Mucosa of descending colon (tissue), 3 donors: ENCODE results near the gene VIPR1. TPM values are rescaled to one million over a fixed set of nuclear protein-coding genes. Genes with fewer than 3 reads are reported as not detected.
A peak's percentile ranks its signal among the peaks of the same experiment; 100 is the strongest.

Experiments
- ATAC-seq: fragments of 200-7000 bp; cut with Tn5 transposase; one replicate; pipeline ENCODE4 v1.9.1; 2020; ENCODE audit warnings: mild to moderate bottlenecking, moderate library complexity
- DNase-seq, 3 donors: peaks; one replicate each; pipeline ENCODE4 v3.0.0-alpha.2; 2020
- H3K36me3 ChIP-seq: fragments of 200-600 bp; one replicate; pipeline ENCODE4 v1.8.0; 2021; ENCODE audit warnings: low read depth, mild to moderate bottlenecking
- H3K4me1 ChIP-seq: fragments of 200-600 bp; one replicate; pipeline ENCODE4 v1.8.0; 2021; ENCODE audit warnings: low read depth, mild to moderate bottlenecking
- H3K4me3 ChIP-seq: fragments of 200-600 bp; one replicate; pipeline ENCODE4 v1.8.0; 2021; ENCODE audit warnings: mild to moderate bottlenecking
- H3K9me3 ChIP-seq: fragments of 200-600 bp; one replicate; pipeline ENCODE4 v1.8.0; 2021; ENCODE audit warnings: mild to moderate bottlenecking
- CTCF ChIP-seq: fragments of 200-600 bp; IDR thresholded peaks from one replicate; pipeline ENCODE4 v1.8.0; 2022; ENCODE audit warnings: antibody characterized with exemption, mild to moderate bottlenecking
- intact Hi-C, 2 donors: fragments of 100-400 bp; cut with DNase I in 1 of 2; cut with micrococcal nuclease in 1 of 2; formaldehyde crosslinking; loops; one replicate each; pipeline versions ENCODE4 v1.11.0 to v1.11.1; 2022; cut with DNase I, micrococcal nuclease
- total RNA-seq, 3 donors: library from RNA; stranded (reverse); fragmentation: NEBNext Ultra II Directional in 2 of 3; extraction: Animal tissue kit (Norgen Biotek cat#: 25700) in 2 of 3; gene quantifications; one replicate each; pipeline versions ENCODE4 v1.2.1 to v1.2.4, GENCODE V29; 2021 to 2023
- donor health status: DM: no; HTN: no; CAD: no; lungs with moderate emphysema.
- donor health status: DM: no; HTN: no; CAD: no.
- donor health status: DM: no; HTN: yes; CAD: no.

The VIPR1 gene
- total RNA-seq, 3 donors from 2014 or later = 68.9 to 202 (median 148) TPM

GRCh38 chr3:42503957-42504333 is 1.5 kb downstream of the VIPR1 start:
- no peak for TF ChIP-seq CTCF
- Histone ChIP-seq H3K9me3 (no peaks in the 10 kb centered on the region), H3K4me1 (peaks cover 56% of the 10 kb centered on the region), H3K4me3 (no peak overlapping the region), H3K36me3 (no peaks in the 10 kb centered on the region)
- ATAC-seq = no peak
- intact Hi-C loops = no loop called here
- DNase-seq = peak in 1 of 3 donors; percentile 40

DNA sequence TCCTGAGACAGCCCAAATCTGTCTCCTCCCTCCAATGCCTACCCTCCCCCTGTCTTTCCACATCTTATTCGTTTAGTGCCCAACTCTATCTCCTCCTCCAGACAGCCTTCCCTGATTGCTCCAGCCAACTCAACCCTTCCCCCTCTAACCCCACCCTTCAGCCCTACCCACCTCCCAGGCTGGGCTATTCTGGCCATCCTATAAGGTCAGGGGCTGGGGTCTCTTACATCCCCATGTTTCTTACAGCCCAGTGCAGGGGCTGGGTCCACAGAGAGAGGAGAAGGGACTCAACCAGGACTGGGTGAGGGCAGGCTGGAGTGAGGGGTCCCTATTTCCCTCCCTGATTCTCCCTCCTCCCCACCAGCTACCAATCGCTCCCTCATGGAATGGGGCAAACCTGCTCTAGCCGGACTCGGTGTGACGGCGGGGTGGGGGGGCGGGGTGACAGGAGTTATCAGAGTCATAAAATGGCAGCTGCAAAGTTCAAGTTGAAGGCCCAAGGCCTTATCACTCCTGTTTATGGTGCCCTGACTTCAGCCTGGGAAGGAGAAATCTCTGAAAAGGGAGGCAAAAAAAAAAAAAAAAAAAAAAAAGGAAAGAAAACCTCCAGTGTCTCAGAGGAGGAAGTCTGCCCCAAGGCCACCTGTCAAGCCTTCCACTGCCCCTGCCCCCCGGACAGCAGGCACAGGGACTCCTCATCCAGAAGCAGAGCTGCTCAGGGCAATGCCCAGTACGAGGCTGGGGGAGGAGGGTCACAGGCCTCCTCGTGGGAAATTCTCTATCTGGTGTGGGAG is 2.1 kb downstream of the VIPR1 start:
- Histone ChIP-seq H3K36me3 (no peaks in the 10 kb centered on the region), H3K4me3 (no peak overlapping the region), H3K9me3 (no peaks in the 10 kb centered on the region), H3K4me1 (peaks cover 61% of the 10 kb centered on the region)
- intact Hi-C loops = no loop called here
- no peak for TF ChIP-seq CTCF
- DNase-seq (peak; percentile 69 to 72 (median 71)), ATAC-seq (peak; percentile 50)

DNA sequence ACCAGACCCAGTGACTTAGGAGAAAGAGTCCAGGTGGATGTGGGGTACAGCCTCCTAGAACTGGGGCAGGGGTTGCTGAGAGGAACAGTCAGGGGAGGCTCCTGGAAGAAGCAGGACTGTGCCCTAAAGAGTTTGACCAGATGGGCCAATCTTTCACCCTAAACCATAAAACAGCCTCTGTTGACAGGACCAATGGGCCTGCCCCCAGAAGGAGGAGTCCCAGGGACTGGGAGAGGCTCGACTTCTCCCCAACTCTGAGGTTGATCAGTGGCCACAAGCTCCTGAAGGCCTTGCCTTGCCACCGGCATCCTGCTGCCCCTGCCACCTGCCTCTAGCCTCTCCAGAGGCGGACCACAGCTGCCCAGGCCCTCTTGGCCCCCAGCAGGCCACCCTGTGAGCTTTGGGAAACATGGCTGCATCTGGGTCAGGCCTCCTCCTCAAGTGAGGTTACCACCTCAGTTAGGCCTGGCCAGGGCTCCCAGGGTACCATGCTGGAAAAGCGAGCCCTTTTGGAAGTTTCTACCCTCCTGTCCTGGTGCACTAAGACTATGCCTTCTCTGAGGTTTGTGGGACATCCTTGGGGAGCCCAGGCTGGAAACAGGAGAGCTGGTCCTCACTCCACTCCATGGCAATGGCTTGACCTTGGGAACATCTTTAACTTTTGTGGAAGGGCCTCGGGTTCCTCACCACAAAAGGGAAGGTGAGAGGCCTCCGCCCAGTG is 2.8 kb downstream of the VIPR1 start:
- peak; percentile 79 to 83 (median 81) for DNase-seq
- intact Hi-C loops = no loop called here
- ATAC-seq = peak; percentile 49
- H3K9me3 ChIP-seq = no peaks in the 10 kb centered on the region
- peaks cover 69% of the 10 kb centered on the region for H3K4me1 ChIP-seq
- H3K4me3 ChIP-seq = no peak overlapping the region
- no peaks in the 10 kb centered on the region for H3K36me3 ChIP-seq
- TF ChIP-seq CTCF = no peak

- Histone ChIP-seq H3K4me1 (peaks cover 75% of the 10 kb centered on the region), H3K4me3 (no peak overlapping the region)
These were observed 3.5 kb downstream of the VIPR1 start for GRCh38 chr3:42505849-42506410.

GRCh38 chr3:42507252-42507651 is 4.8 kb downstream of the VIPR1 start:
- H3K4me1 ChIP-seq = peaks cover 73% of the 10 kb centered on the region

More at GRCh38 chr3:42505849-42506410, 3.5 kb downstream of the VIPR1 start:
- H3K36me3 ChIP-seq = no peaks in the 10 kb centered on the region
- DNase-seq (peak in 2 of 3 donors; percentile 14 to 35), ATAC-seq (no peak)
- no peaks in the 10 kb centered on the region for H3K9me3 ChIP-seq
- no peak for TF ChIP-seq CTCF
- intact Hi-C loops = no loop called here

More at GRCh38 chr3:42507252-42507651, 4.8 kb downstream of the VIPR1 start:
- no peak for TF ChIP-seq CTCF
- Histone ChIP-seq H3K36me3 (no peaks in the 10 kb centered on the region), H3K4me3 (no peak overlapping the region), H3K9me3 (no peaks in the 10 kb centered on the region)
- intact Hi-C loops = no loop called here
- ATAC-seq = peak; percentile 66
- DNase-seq = peak; percentile 80 to 86 (median 82)
